HepG2 (cell line): ENCODE results near the gene COL25A1. TPM values are rescaled to one million over a fixed set of nuclear protein-coding genes. Genes with fewer than 3 reads are reported as not detected.

Experiments
- ATAC-seq: fragments of 200-7000 bp; cut with Tn5 transposase; 3 replicates; pipeline ENCODE4 v1.9.1; 2020; ENCODE audit warnings: mild to moderate bottlenecking, moderate library complexity
- BruUV-seq: library from RNA; stranded (reverse); fragments of 400-500 nt; replicated peaks from 2 replicates; lab custom pipeline; 2021; lab: Mats Ljungman, UMichigan
- CTCF ChIA-PET: fragments of 300-600 bp; formaldehyde crosslinking; extraction: SDS; loops from one replicate; lab custom pipeline; 2021; ENCODE audit warnings: low total read pairs, inconsistent platforms, low intra/inter-chr PET ratio; lab: Yijun Ruan, JAX
- POLR2A ChIA-PET: fragments of 350-600 bp; sonication (Branson Sonifier 250); formaldehyde crosslinking; loops from one replicate; lab custom pipeline; 2020; ENCODE audit warnings: antibody characterized with exemption, inconsistent platforms; lab: Yijun Ruan, JAX
- DNase-seq: peaks from one replicate; pipeline ENCODE4 v3.0.0-alpha.2; 2015; ENCODE audit warnings: low spot score
- FAIRE-seq: peaks from 3 replicates; lab custom pipeline; 2011; peaks lifted over from hg19 to GRCh38; lab: Jason Lieb, UNC
- H2AFZ ChIP-seq: one replicate; pipeline ENCODE4 v1.6.1; 2011; ENCODE audit warnings: low read length, inconsistent platforms
- H3K27ac ChIP-seq: fragments of 300-600 bp; 3 replicates; pipeline ENCODE4 v1.8.0; 2011; ENCODE audit warnings: mixed run types, mild to moderate bottlenecking, mixed read lengths, low read length, inconsistent platforms; ENCODE audit not compliant: insufficient read depth; ENCODE audit errors: extremely low read length
- H3K27me3 ChIP-seq, 2 experiments: fragments of 200-600 bp in 1 of 2; 2 replicates in 1 of 2; 3 replicates in 1 of 2; pipeline versions ENCODE4 v1.6.0 to v1.8.0; 2011; ENCODE audit warnings: low read length in 2 of 2, mild to moderate bottlenecking in 2 of 2, moderate library complexity in 2 of 2, inconsistent platforms in 1 of 2; ENCODE audit not compliant: insufficient read depth in 2 of 2, control insufficient read depth in 1 of 2
- H3K36me3 ChIP-seq, 2 experiments: fragments of 200-600 bp in 1 of 2; replicated peaks in 1 of 2; 2 replicates in 1 of 2; 3 replicates in 1 of 2; pipeline versions ENCODE4 v1.5.1 to v1.8.0; 2011; ENCODE audit warnings: low read length in 2 of 2, inconsistent platforms in 1 of 2; ENCODE audit not compliant: insufficient read depth in 2 of 2, control insufficient read depth in 1 of 2
- H3K4me1 ChIP-seq: 2 replicates; pipeline ENCODE4 v1.5.1; 2012; ENCODE audit warnings: low read length, inconsistent platforms; ENCODE audit not compliant: insufficient read depth
- H3K4me2 ChIP-seq: 2 replicates; pipeline ENCODE4 v1.6.0; 2011; ENCODE audit warnings: low read depth, low read length, inconsistent platforms
- H3K4me3 ChIP-seq, 3 experiments: fragments of 200-600 bp in 1 of 3; sonication (generic), shearing (Covaris generic) in 1 of 3; replicated peaks in 1 of 3; 2 replicates each; pipeline ENCODE4 v1.5.1; 2011 to 2016; ENCODE audit warnings: low read length in 3 of 3, inconsistent platforms in 2 of 3, low read depth in 2 of 3, mild to moderate bottlenecking in 2 of 3, control low read depth in 1 of 3, mixed read lengths in 1 of 3; ENCODE audit not compliant: insufficient read depth in 1 of 3
- H3K79me2 ChIP-seq: one replicate; pipeline ENCODE4 v1.6.1; 2011; ENCODE audit warnings: low read length, inconsistent platforms; ENCODE audit not compliant: insufficient read depth
- H3K9ac ChIP-seq: 2 replicates; pipeline ENCODE4 v1.6.0; 2011; ENCODE audit warnings: mild to moderate bottlenecking, low read depth, low read length, inconsistent platforms; ENCODE audit not compliant: insufficient read depth
- H3K9me3 ChIP-seq: 2 replicates; pipeline ENCODE4 v1.5.1; 2012; ENCODE audit warnings: mild to moderate bottlenecking, low read length
- H4K20me1 ChIP-seq: 2 replicates; pipeline ENCODE4 v1.6.0; 2011; ENCODE audit warnings: inconsistent platforms, mild to moderate bottlenecking, low read length, moderate library complexity; ENCODE audit not compliant: insufficient read depth
- CREB1 ChIP-seq, 2 experiments: fragments of 450-650 bp in 1 of 2; IDR thresholded peaks; 2 replicates each; pipeline ENCODE4 v1.6.1; 2016 to 2017; ENCODE audit warnings: control low read depth in 1 of 2, mild to moderate bottlenecking in 1 of 2, missing compliant biosample characterization in 1 of 2, missing genetic modification characterization in 1 of 2
- ELF4 ChIP-seq: sonication (generic); formaldehyde crosslinking; IDR thresholded peaks from 2 replicates; pipeline ENCODE4 v1.5.0; 2020; ENCODE audit warnings: missing genetic modification reagents, mild to moderate bottlenecking, moderate library complexity, borderline replicate concordance
- HIVEP1 ChIP-seq: sonication (generic); formaldehyde crosslinking; IDR thresholded peaks from 2 replicates; pipeline ENCODE4 v1.4.0; 2020; ENCODE audit warnings: mild to moderate bottlenecking, missing genetic modification reagents
- HNRNPL ChIP-seq: fragments of 200-400 bp; formaldehyde crosslinking; IDR thresholded peaks from 2 replicates; pipeline ENCODE4 v1.6.1; 2017; ENCODE audit warnings: mild to moderate bottlenecking, low read depth, low read length
- KDM5A ChIP-seq: fragments of 200-600 bp; sonication (generic); IDR thresholded peaks from 2 replicates; pipeline ENCODE4 v1.7.0; 2018; ENCODE audit warnings: antibody characterized with exemption, mild to moderate bottlenecking, low read length, borderline replicate concordance
- PAX8 ChIP-seq: sonication (generic); formaldehyde crosslinking; IDR thresholded peaks from 2 replicates; pipeline ENCODE4 v1.8.0; 2022; ENCODE audit warnings: mild to moderate bottlenecking, missing genetic modification reagents, borderline replicate concordance
- SNAI1 ChIP-seq: sonication (generic); formaldehyde crosslinking; IDR thresholded peaks from 2 replicates; pipeline ENCODE4 v1.5.0; 2020; ENCODE audit warnings: mild to moderate bottlenecking, missing genetic modification reagents, borderline replicate concordance
- SUZ12 ChIP-seq: fragments of 150-350 bp; IDR thresholded peaks from 2 replicates; pipeline ENCODE4 v1.6.1; 2014; ENCODE audit warnings: low read depth, low read length
- ZNF253 ChIP-seq: sonication (generic); formaldehyde crosslinking; IDR thresholded peaks from 2 replicates; pipeline ENCODE4 v1.8.0; 2022; ENCODE audit warnings: mild to moderate bottlenecking, missing genetic modification reagents, borderline replicate concordance
- ZNF430 ChIP-seq: sonication (generic); formaldehyde crosslinking; IDR thresholded peaks from 2 replicates; pipeline ENCODE4 v1.9.0; 2021; ENCODE audit warnings: mild to moderate bottlenecking, missing genetic modification reagents
- ZNF441 ChIP-seq: sonication (generic); formaldehyde crosslinking; IDR thresholded peaks from 2 replicates; pipeline ENCODE4 v1.7.0; 2021; ENCODE audit warnings: missing genetic modification reagents, borderline replicate concordance
- ZNF883 ChIP-seq: sonication (generic); formaldehyde crosslinking; IDR thresholded peaks from 2 replicates; pipeline ENCODE4 v1.5.1; 2020; ENCODE audit warnings: mild to moderate bottlenecking, missing genetic modification reagents; ENCODE audit errors: not compliant biosample characterization
- WGBS: methylation state at CpG from one replicate; pipeline ENCODE4 v1.1.6; 2017; ENCODE audit warnings: low lambda C conversion rate; 5-methylcytosine and 5-hydroxymethylcytosine counted together
- in situ Hi-C: cut with HindIII; loops from 2 replicates; pipeline ENCODE4 v1.10.0; 2017; ENCODE audit warnings: low pct_unique_long_range_greater_than_20kb; ENCODE audit not compliant: extremely low pct_ligation_motif_present
- intact Hi-C: fragments of 100-400 bp; cut with micrococcal nuclease; formaldehyde crosslinking; loops from one replicate; pipeline ENCODE4 v1.10.0; 2022; ENCODE audit not compliant: unreplicated experiment
- polyA plus RNA-seq, 8 experiments: library from polyadenylated mRNA; depleted of rRNA in 3 of 8; stranded (reverse) in 7 of 8; unstranded in 1 of 8; fragments of >200 nt; fragmentation: Illumina TruSeq in 4 of 8; extraction: Trizol in 4 of 8; gene quantifications; 2 replicates each; pipeline versions ENCODE4 v1.2.1 to v1.2.3, GENCODE V29; 2011 to 2016; ENCODE audit warnings: low read depth in 4 of 8, missing spikeins in 1 of 8, mixed read lengths in 1 of 8; ENCODE audit not compliant: insufficient read depth in 1 of 8
- total RNA-seq, 5 experiments: library from RNA; depleted of rRNA; stranded (reverse); fragments of >200 nt; fragmentation: Illumina TruSeq; extraction: Trizol; gene quantifications; 2 replicates each; pipeline ENCODE4 v1.2.3, GENCODE V29; 2016; ENCODE audit warnings: low read depth in 1 of 5

COL25A1 gene
- total and polyA plus RNA-seq, 2 of the 13 experiments (the other 11 are each of a cell fraction or from before 2014, with no cell fraction given): not detected

- Histone ChIP-seq H3K9ac (no peak overlapping the region), H3K4me3 (no peak overlapping the region), H3K4me1 (no peaks in the 10 kb centered on the region), H3K79me2 (no peaks in the 10 kb centered on the region), H3K4me2 (no peak overlapping the region), H4K20me1 (no peaks in the 10 kb centered on the region), H2AFZ (no peak overlapping the region), H3K36me3 (no peaks in the 10 kb centered on the region), H3K27me3 (no peaks in the 10 kb centered on the region), H3K9me3 (no peaks in the 10 kb centered on the region), H3K27ac (no peak overlapping the region)
- ATAC-seq (no peak), FAIRE-seq (no peak), DNase-seq (no peak)
- CTCF ChIA-PET: no interaction called here
- POLR2A ChIA-PET: no interaction called here
- no TSS peak for BruUV-seq
- TF ChIP-seq HIVEP1 (CRISPR knock-in tag): no peak
- TF ChIP-seq CREB1 (IDR thresholded peaks at IDR 0.05): no peak
- no peak for TF ChIP-seq CREB1 (CRISPR knock-in tag; IDR thresholded peaks at IDR 0.05)
- TF ChIP-seq ZNF253 (CRISPR knock-in tag): no peak
- TF ChIP-seq ZNF441 (CRISPR knock-in tag): no peak
- TF ChIP-seq KDM5A: no peak
- TF ChIP-seq ZNF883 (CRISPR knock-in tag): no peak
- no peak for TF ChIP-seq ZNF430 (CRISPR knock-in tag)
- no peak for TF ChIP-seq HNRNPL
- no peak for TF ChIP-seq SNAI1
- no peak for TF ChIP-seq SUZ12
- TF ChIP-seq ELF4 (CRISPR knock-in tag): no peak
- no peak for TF ChIP-seq PAX8 (CRISPR knock-in tag)
- intact Hi-C loops: no loop called here
- in situ Hi-C loops: no loop called here
- 1% methylated on average over 4 of the region's 4 CpGs for WGBS
Measured at GRCh38 chr4:108881986-108882385, 420.5 kb downstream of the COL25A1 start.
